Measurements from ENCODE around the gene SLC2A6. TPM values are rescaled to one million over a fixed set of nuclear protein-coding genes. Genes with fewer than 3 reads are reported as not detected.

Gene SLC2A6
- total and polyA plus RNA-seq, 2 of the 8 experiments (the other 6 are each of a cell fraction or from before 2014, with no cell fraction given), result 16.6 to 17.8 TPM

GRCh38 chr9:133478851-133479711 is at the start of gene SLC2A6 (continued):
- TF ChIP-seq BCL11A (IDR thresholded peaks at IDR 0.05; ENCODE audit: low read depth in 2 of 2, low read length in 2 of 2), result no peak
- peak; percentile 55 for TF ChIP-seq ASH2L (IDR thresholded peaks at IDR 0.05; ENCODE audit: low read length)
- TF ChIP-seq POLR2AphosphoS5 (IDR thresholded peaks at IDR 0.05; ENCODE audit: low read depth, low read length), result no peak
- peak; percentile 77; the same call in 1 of the 2 replicates for TF ChIP-seq TAF1 (IDR thresholded peaks at IDR 0.05; ENCODE audit: low read depth, low read length)
- no peak for TF ChIP-seq KDM5A (IDR thresholded peaks at IDR 0.05; ENCODE audit: low read length)
- peak in 1 of 2 experiments; percentile 45; a peak in 1 of 4 replicates for TF ChIP-seq SIN3A (conservative IDR thresholded peaks at IDR 0.05 in 1 of 2, IDR thresholded peaks at IDR 0.05 in 1 of 2; ENCODE audit: low read depth in 1 of 2, low read length in 2 of 2)
- TF ChIP-seq EP300 (IDR thresholded peaks at IDR 0.05; ENCODE audit: borderline replicate concordance in 1 of 2, low read depth in 2 of 2, low read length in 2 of 2), result no peak
- TF ChIP-seq CBX5 (IDR thresholded peaks at IDR 0.05; ENCODE audit: low read depth, low read length), result no peak
- TF ChIP-seq NANOG (IDR thresholded peaks at IDR 0.05; ENCODE audit: insufficient read depth, low read depth, low read length, poor library complexity, severe bottlenecking), result no peak
- TF ChIP-seq GTF2F1 (IDR thresholded peaks at IDR 0.05; ENCODE audit: borderline replicate concordance, low read depth, low read length), result no peak
- TF ChIP-seq CBX8 (IDR thresholded peaks at IDR 0.05; ENCODE audit: borderline replicate concordance, low read depth, low read length), result no peak
- peak in 1 of 2 experiments; percentile 71; a peak in 2 of 3 replicates for TF ChIP-seq POLR2A (IDR thresholded peaks at IDR 0.05; ENCODE audit: control extremely low read depth in 1 of 2, low read depth in 2 of 2, low read length in 2 of 2)
